GM12878 (cell line): ENCODE measurements around the gene GPR18. TPM values are rescaled to one million over a fixed set of nuclear protein-coding genes. Genes with fewer than 3 reads are reported as not detected.

Experiments
- ATAC-seq: fragments of 200-7000 bp; cut with Tn5 transposase; 3 replicates; pipeline ENCODE4 v1.9.1; 2020; ENCODE audit warnings: mild to moderate bottlenecking, moderate library complexity
- BruUV-seq: library from RNA; stranded (reverse); fragments of 400-500 nt; replicated peaks from 2 replicates; lab custom pipeline; 2021; lab: Mats Ljungman, UMichigan
- CTCF ChIA-PET: fragments of 300-600 bp; sonication (Branson Sonifier 250); formaldehyde crosslinking; extraction: SDS; loops from one replicate; lab custom pipeline; 2021; ENCODE audit warnings: inconsistent platforms; lab: Yijun Ruan, JAX
- POLR2A ChIA-PET: fragments of 350-600 bp; formaldehyde crosslinking; extraction: SDS; loops from one replicate; lab custom pipeline; 2021; ENCODE audit warnings: inconsistent platforms; lab: Charles Lee
- RAD21 ChIA-PET: fragments of 300-600 bp; sonication (Branson Sonifier 250); formaldehyde crosslinking; loops from one replicate; lab custom pipeline; 2023; ENCODE audit warnings: antibody characterized with exemption; ENCODE audit not compliant: unreplicated experiment; lab: Charles Lee
- SMC1A ChIA-PET: fragments of 300-600 bp; sonication (Branson Sonifier 250); formaldehyde crosslinking; loops from one replicate; lab custom pipeline; 2023; ENCODE audit not compliant: unreplicated experiment, uncharacterized antibody; lab: Charles Lee
- DNase-seq: peaks from one replicate; pipeline ENCODE4 v3.0.0-alpha.2; 2011; ENCODE audit warnings: low read depth, low spot score
- FAIRE-seq: peaks from 3 replicates; lab custom pipeline; 2011; peaks lifted over from hg19 to GRCh38; lab: Jason Lieb, UNC
- H2AFZ ChIP-seq: 2 replicates; pipeline ENCODE4 v1.6.0; 2011; ENCODE audit warnings: low read depth, low read length, control low read depth; ENCODE audit not compliant: control insufficient read depth
- H3K27ac ChIP-seq: 2 replicates; pipeline ENCODE4 v1.5.1; 2011; ENCODE audit warnings: control low read depth; ENCODE audit not compliant: control insufficient read depth, insufficient read depth
- H3K27me3 ChIP-seq, 2 experiments: replicated peaks in 1 of 2; 2 replicates each; pipeline versions ENCODE4 v1.6.0 to v1.6.1; 2011; ENCODE audit warnings: low read length in 1 of 2; ENCODE audit not compliant: control insufficient read depth in 2 of 2, insufficient read depth in 2 of 2
- H3K36me3 ChIP-seq, 2 experiments: 2 replicates each; pipeline ENCODE4 v1.5.1; 2011; ENCODE audit warnings: low read length in 1 of 2; ENCODE audit not compliant: control insufficient read depth in 2 of 2, insufficient read depth in 2 of 2
- H3K4me1 ChIP-seq: 2 replicates; pipeline ENCODE4 v1.6.1; 2011; ENCODE audit warnings: mild to moderate bottlenecking, low read length, moderate library complexity, mixed read lengths; ENCODE audit not compliant: control insufficient read depth, insufficient read depth
- H3K4me2 ChIP-seq: 2 replicates; pipeline ENCODE4 v1.6.0; 2011; ENCODE audit warnings: control low read depth; ENCODE audit not compliant: control insufficient read depth, insufficient read depth
- H3K4me3 ChIP-seq: fragments of 200-600 bp; sonication (generic); 2 replicates; pipeline ENCODE4 v1.5.1; 2016
- H3K79me2 ChIP-seq: 2 replicates; pipeline ENCODE4 v1.6.0; 2011; ENCODE audit warnings: low read length; ENCODE audit not compliant: control insufficient read depth, insufficient read depth
- H3K9ac ChIP-seq: 2 replicates; pipeline ENCODE4 v1.8.0; 2011; ENCODE audit warnings: low read length, control low read depth, mixed read lengths; ENCODE audit not compliant: control insufficient read depth, insufficient read depth
- H3K9me3 ChIP-seq: replicated peaks from 3 replicates; pipeline ENCODE4 v1.5.1; 2011; ENCODE audit warnings: mild to moderate bottlenecking, low read length; ENCODE audit not compliant: control insufficient read depth, insufficient read depth
- H4K20me1 ChIP-seq: 2 replicates; pipeline ENCODE4 v1.6.0; 2011; ENCODE audit not compliant: control insufficient read depth, insufficient read depth
- MTA2 ChIP-seq: fragments of 450-650 bp; IDR thresholded peaks from 2 replicates; pipeline ENCODE4 v1.6.1; 2016; ENCODE audit warnings: low read depth, mild to moderate bottlenecking, moderate library complexity
- NFXL1 ChIP-seq: fragments of 450-650 bp; IDR thresholded peaks from 2 replicates; pipeline ENCODE4 v1.6.1; 2017; ENCODE audit warnings: antibody characterized with exemption, mild to moderate bottlenecking, borderline replicate concordance
- PBX3 ChIP-seq: IDR thresholded peaks from 2 replicates; pipeline ENCODE4 v1.6.1; 2011; ENCODE audit warnings: mild to moderate bottlenecking, low read depth, low read length, moderate library complexity; ENCODE audit not compliant: insufficient replicate concordance
- POLR2AphosphoS2 ChIP-seq: IDR thresholded peaks from 2 replicates; pipeline ENCODE4 v1.6.1; 2011; ENCODE audit warnings: low read depth, mild to moderate bottlenecking, low read length, improper control_type of control experiment, moderate library complexity
- SMAD5 ChIP-seq: IDR thresholded peaks from 2 replicates; pipeline ENCODE4 v1.6.1; 2016; ENCODE audit warnings: antibody characterized with exemption, low read depth
- ZNF24 ChIP-seq: fragments of 450-650 bp; IDR thresholded peaks from 2 replicates; pipeline ENCODE4 v1.6.1; 2017; ENCODE audit warnings: antibody characterized with exemption, mild to moderate bottlenecking
- WGBS: methylation state at CpG from one replicate; pipeline ENCODE4 v1.1.6; 2016; ENCODE audit warnings: low lambda C conversion rate; ENCODE audit not compliant: insufficient replicate concordance, insufficient coverage; ENCODE audit errors: missing lambda C conversion rate; 5-methylcytosine and 5-hydroxymethylcytosine counted together
- in situ Hi-C: fragments of 300-500 bp; cut with MboI; formaldehyde crosslinking; loops from 9 replicates; pipeline ENCODE4 v1.14.3; 2018; ENCODE audit warnings: mixed read lengths
- intact Hi-C: fragments of 100-400 bp; cut with micrococcal nuclease; formaldehyde crosslinking; loops from one replicate; pipeline ENCODE4 v1.14.2; 2022; ENCODE audit not compliant: unreplicated experiment
- polyA plus RNA-seq, 11 experiments: library from polyadenylated mRNA; depleted of rRNA in 4 of 11; unstranded in 6 of 11; stranded (reverse) in 5 of 11; fragments of >200 nt; fragmentation: Nextera tagmentation in 4 of 11; fragmentation: Illumina TruSeq in 1 of 11; extraction: Ambion mirVana in 4 of 11; extraction: Trizol in 1 of 11; gene quantifications; 1 replicate in 1 of 11; 2 replicates in 10 of 11; pipeline versions ENCODE4 v1.2.1 to v1.2.3, GENCODE V29; 2011 to 2016; ENCODE audit warnings: inconsistent platforms in 2 of 11, missing spikeins in 2 of 11, low read depth in 1 of 11
- total RNA-seq, 4 experiments: library from RNA; depleted of rRNA in 3 of 4; stranded (reverse); fragments of >200 nt in 3 of 4; fragmentation: Illumina TruSeq in 1 of 4; extraction: Trizol in 1 of 4; gene quantifications; 2 replicates each; pipeline versions ENCODE4 v1.2.1 to v1.2.3, GENCODE V29; 2013 to 2021

The GPR18 gene
- total and polyA plus RNA-seq, 10 of the 15 experiments (the other 5 are each of a cell fraction or from before 2014, with no cell fraction given) = 3.3 to 12.9 (median 5.2) TPM

DNA sequence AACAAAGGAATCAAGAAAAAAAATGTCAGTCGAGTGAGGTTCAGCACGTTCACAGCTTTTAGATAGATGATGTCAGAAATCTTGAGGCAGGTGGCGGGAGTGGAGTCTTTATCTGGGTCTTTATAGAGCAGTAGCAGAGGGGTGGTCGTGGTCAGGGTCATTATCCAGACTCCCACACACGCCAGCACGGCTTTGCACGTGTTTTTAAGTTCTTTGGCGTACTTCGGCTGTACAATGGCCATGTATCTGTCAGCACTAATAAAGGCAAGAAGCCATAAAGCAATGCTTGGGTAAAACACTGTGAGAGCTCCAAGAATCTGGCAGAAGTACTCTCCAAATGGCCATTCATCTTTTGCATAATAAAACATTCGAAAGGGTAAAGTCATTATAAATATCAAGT lies 2.9 kb downstream of the GPR18 start:
- H3K9me3 ChIP-seq = no peaks in the 10 kb centered on the region
- peaks cover 2% of the 10 kb centered on the region for H3K79me2 ChIP-seq
- in situ Hi-C loops = no loop called here
- ATAC-seq (no peak), DNase-seq (no peak), FAIRE-seq (no peak)
- intact Hi-C loops = no loop called here
- ChIA-PET SMC1A (interaction anchor here (0.7 to 4.7 kb wide), 13 partner anchors 9 to 111 kb away, joined by 3 to 58 read pairs (median 6); partner anchors contain the start of gene UBAC2), POLR2A (interaction anchor here (0.9 to 1.9 kb wide), 3 partner anchors 24 to 55 kb away, joined by 3 to 6 read pairs (median 6); partner anchors contain the start of gene UBAC2), CTCF (interaction anchor here (1.0 to 5.1 kb wide), 8 partner anchors 9 to 132 kb away, joined by 3 to 68 read pairs (median 6); partner anchors contain the start of gene UBAC2), RAD21 (interaction anchor here (1.1 to 4.3 kb wide), 7 partner anchors 9 to 79 kb away, joined by 5 to 37 read pairs (median 9); no protein-coding TSS in a partner anchor)
- peaks cover 21% of the 10 kb centered on the region for H3K4me1 ChIP-seq
- H4K20me1 ChIP-seq = no peaks in the 10 kb centered on the region
- 92% methylated on average over 10 of the region's 10 CpGs for WGBS
- H3K4me2 ChIP-seq = no peak overlapping the region
- BruUV-seq = no TSS peak
- H3K27ac ChIP-seq = no peak overlapping the region
- no peak for TF ChIP-seq PBX3
- no peak for TF ChIP-seq NFXL1
- no peak for TF ChIP-seq ZNF24
- TF ChIP-seq MTA2 = no peak
- no peak for TF ChIP-seq SMAD5
- TF ChIP-seq POLR2AphosphoS2 = no peak
- no peak overlapping the region for H3K4me3 ChIP-seq
- H3K9ac ChIP-seq = no peak overlapping the region
- no peak overlapping the region for H2AFZ ChIP-seq
- no peaks in the 10 kb centered on the region for H3K27me3 ChIP-seq
- H3K36me3 ChIP-seq = peaks cover 5 to 8% of the 10 kb centered on the region in 2 experiments; a peak in 3 of 4 replicates
